ENCODE measurements around the gene CPSF4L. TPM values are rescaled to one million over a fixed set of nuclear protein-coding genes. Genes with fewer than 3 reads are reported as not detected.

Gene CPSF4L
- total and polyA plus RNA-seq, 7 experiments from 2014 or later = not detected

DNA sequence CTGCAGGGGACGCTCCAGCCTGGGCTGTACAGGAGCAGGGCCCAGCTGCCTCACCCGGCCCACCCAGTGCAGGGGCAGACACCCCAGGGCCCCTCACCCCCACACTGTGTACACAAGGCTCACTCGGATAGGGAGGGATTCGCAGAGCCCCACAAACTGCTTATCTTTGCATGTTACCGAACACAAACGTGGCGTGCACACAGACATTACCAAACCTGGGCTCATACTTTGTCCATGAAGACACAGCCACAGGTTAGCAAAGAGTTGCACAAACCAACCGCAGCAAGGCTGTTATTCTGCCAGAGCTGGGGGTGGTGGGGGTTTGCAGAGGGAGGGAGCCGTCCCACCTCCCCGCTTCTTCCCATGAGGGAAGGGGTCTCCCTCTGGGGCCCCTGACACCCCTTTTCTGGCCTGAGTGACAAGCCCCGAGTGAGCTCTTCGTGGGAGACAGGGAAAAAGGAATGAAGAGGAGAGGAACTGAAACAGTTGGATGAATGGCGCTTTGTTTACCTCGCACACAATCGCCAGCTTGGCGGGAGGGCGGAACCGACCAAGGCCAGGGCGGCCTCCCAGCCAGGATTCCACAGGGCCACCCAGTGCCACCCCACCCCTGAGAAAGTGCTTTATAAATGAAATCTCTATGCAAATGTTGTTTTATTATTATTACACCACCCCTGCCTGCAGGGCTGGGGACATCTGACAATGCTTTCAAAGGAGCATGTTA is 434 bp upstream of the CPSF4L start:
- Mint-ChIP-seq H3K4me3 (no peak overlapping the region), H3K36me3 (no peaks in the 10 kb centered on the region), H3K27ac (no peak overlapping the region), H3K4me1 (no peaks in the 10 kb centered on the region), H3K27me3 (no peaks in the 10 kb centered on the region), H3K9me3 (no peaks in the 10 kb centered on the region)
- Histone ChIP-seq H3K4me1 (ENCODE audit: control insufficient read depth in 2 of 2, insufficient read depth in 2 of 2, low read length in 2 of 2) (no peaks in the 10 kb centered on the region), H3K36me3 (ENCODE audit: control insufficient read depth in 2 of 3, insufficient read depth in 3 of 3, low read length in 3 of 3) (no peaks in the 10 kb centered on the region), H3K27me3 (ENCODE audit: control insufficient read depth in 2 of 2, insufficient read depth in 2 of 2, low read length in 2 of 2) (no peaks in the 10 kb centered on the region), H3K9me3 (ENCODE audit: control insufficient read depth in 2 of 3, low read length in 3 of 3) (no peaks in the 10 kb centered on the region), H3K27ac (ENCODE audit: low read depth, low read length) (no peak overlapping the region), H3K4me3 (ENCODE audit: low read length) (no peak overlapping the region)
- no peak for ATAC-seq
- DNase-seq = no peak
- intact Hi-C loops (cut with micrococcal nuclease) = no loop called here
- ChIA-PET POLR2A (no interaction called here), CTCF (no interaction called here)

DNA sequence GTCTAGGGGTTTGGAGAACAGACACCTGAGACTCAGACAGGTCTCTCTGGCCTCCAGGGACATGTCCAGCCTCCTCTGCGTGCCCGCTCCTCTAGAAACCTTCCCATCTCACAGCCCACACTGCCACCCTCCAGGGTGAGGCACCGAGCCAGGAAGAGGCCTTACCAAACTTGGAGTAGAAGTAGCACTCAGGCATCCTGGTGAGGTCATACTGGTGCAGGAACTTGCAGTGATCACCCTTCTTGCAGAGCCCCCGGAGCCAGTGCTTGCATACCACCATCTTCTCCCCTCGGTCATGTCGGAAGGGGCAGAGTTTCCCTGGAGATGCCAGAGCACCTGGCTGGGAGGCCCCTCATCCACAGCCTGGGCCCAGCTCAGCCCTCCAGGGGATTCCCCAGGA is 4.2 kb downstream of the CPSF4L start:
- intact Hi-C loops (cut with micrococcal nuclease) = loop anchor here in 1 of 2 donors (5.0 kb wide), 1 partner anchor 530 kb away; no protein-coding TSS in a partner anchor
- ChIA-PET POLR2A (no interaction called here), CTCF (interaction anchor here (0.7 kb wide), 1 partner anchor 1534 kb away, joined by 3 read pairs; no protein-coding TSS in a partner anchor)
- Mint-ChIP-seq H3K4me1 (peaks cover 0 to 4% (median 0%) of the 10 kb centered on the region in 7 donors), H3K4me3 (no peak overlapping the region), H3K9me3 (no peaks in the 10 kb centered on the region), H3K27ac (no peak overlapping the region), H3K36me3 (no peaks in the 10 kb centered on the region), H3K27me3 (no peaks in the 10 kb centered on the region)
- ATAC-seq (no peak), DNase-seq (no peak)
- Histone ChIP-seq H3K27me3 (ENCODE audit: control insufficient read depth in 2 of 2, insufficient read depth in 2 of 2, low read length in 2 of 2) (no peaks in the 10 kb centered on the region), H3K9me3 (ENCODE audit: control insufficient read depth in 2 of 3, low read length in 3 of 3) (no peaks in the 10 kb centered on the region), H3K4me3 (ENCODE audit: low read length) (no peak overlapping the region), H3K27ac (ENCODE audit: low read depth, low read length) (no peak overlapping the region), H3K4me1 (ENCODE audit: control insufficient read depth in 2 of 2, insufficient read depth in 2 of 2, low read length in 2 of 2) (no peaks in the 10 kb centered on the region), H3K36me3 (ENCODE audit: control insufficient read depth in 2 of 3, insufficient read depth in 3 of 3, low read length in 3 of 3) (no peaks in the 10 kb centered on the region)

DNA sequence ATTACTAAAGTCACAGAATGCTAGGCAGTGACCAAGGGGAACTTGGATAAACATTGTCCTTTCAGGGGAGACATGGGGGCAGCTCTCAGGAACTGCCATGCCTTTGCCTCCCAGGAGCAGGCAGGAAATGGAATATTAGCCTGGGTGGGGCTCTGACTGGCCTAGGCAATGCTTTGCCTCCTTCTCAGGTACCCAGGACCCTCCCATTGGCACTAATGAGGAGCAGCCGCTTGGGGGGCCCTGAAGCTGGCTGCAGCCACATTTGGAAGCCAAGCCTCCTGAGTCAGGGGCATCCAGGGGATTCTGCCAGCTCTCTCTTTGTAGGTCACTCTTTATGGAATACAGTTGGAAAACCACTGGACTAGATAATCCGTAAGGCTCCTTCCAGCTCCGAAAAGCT is 5.5 kb downstream of the CPSF4L start:
- intact Hi-C loops (cut with micrococcal nuclease) = loop anchor here in 1 of 2 donors (1.0 to 5.0 kb wide), 2 partner anchors 114 to 529 kb away; no protein-coding TSS in a partner anchor
- H3K27ac ChIP-seq (ENCODE audit: low read depth, low read length) = no peak overlapping the region
- no peak for ATAC-seq
- no peaks in the 10 kb centered on the region for H3K27me3 Mint-ChIP-seq
- H3K36me3 ChIP-seq (ENCODE audit: control insufficient read depth in 2 of 3, insufficient read depth in 3 of 3, low read length in 3 of 3) = no peaks in the 10 kb centered on the region
- ChIA-PET CTCF (interaction anchor here (1.1 to 4.6 kb wide), 5 partner anchors 62 to 529 kb away, joined by 3 to 43 read pairs (median 3); no protein-coding TSS in a partner anchor), POLR2A (interaction anchor here (0.9 kb wide), 1 partner anchor 113 kb away, joined by 3 read pairs; no protein-coding TSS in a partner anchor)
- DNase-seq = no peak
- H3K4me3 Mint-ChIP-seq = no peak overlapping the region
- no peaks in the 10 kb centered on the region for H3K27me3 ChIP-seq (ENCODE audit: control insufficient read depth in 2 of 2, insufficient read depth in 2 of 2, low read length in 2 of 2)
- H3K9me3 ChIP-seq (ENCODE audit: control insufficient read depth in 2 of 3, low read length in 3 of 3) = no peaks in the 10 kb centered on the region
- no peaks in the 10 kb centered on the region for H3K4me1 ChIP-seq (ENCODE audit: control insufficient read depth in 2 of 2, insufficient read depth in 2 of 2, low read length in 2 of 2)
- no peaks in the 10 kb centered on the region for H3K36me3 Mint-ChIP-seq
- no peak overlapping the region for H3K4me3 ChIP-seq (ENCODE audit: low read length)
- peaks cover 0 to 4% (median 0%) of the 10 kb centered on the region in 7 donors for H3K4me1 Mint-ChIP-seq
- no peaks in the 10 kb centered on the region for H3K9me3 Mint-ChIP-seq
- no peak overlapping the region for H3K27ac Mint-ChIP-seq

DNA sequence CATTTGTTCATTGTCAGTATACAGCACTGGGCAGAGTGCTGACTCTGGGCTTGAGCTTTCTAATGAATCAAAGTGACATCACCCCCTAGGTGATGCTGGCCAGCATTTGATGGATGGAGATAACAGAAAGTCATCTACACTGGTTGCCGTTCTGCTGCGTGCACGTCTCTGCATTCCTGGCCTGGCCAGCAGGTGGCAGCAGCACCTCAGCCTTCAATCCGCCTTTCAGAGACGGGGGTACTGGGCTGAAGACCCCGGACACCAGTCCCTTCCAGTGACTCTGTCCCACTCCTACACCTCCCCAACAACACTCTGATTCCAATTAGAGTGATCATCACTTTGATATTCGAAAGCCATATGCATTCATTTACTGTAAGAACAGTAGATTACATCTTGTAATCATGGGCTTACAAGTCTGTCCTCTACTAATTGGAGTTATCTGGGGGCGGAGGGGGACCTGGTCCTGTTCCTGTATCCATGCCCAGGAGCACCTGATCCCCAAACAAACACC is 6.0 kb downstream of the CPSF4L start:
- Mint-ChIP-seq H3K9me3 (no peaks in the 10 kb centered on the region), H3K27ac (no peak overlapping the region), H3K4me3 (no peak overlapping the region), H3K36me3 (no peaks in the 10 kb centered on the region), H3K4me1 (peaks cover 0 to 4% (median 0%) of the 10 kb centered on the region in 7 donors), H3K27me3 (no peaks in the 10 kb centered on the region)
- peak in 7 of 9 donors; percentile 38 to 63 (median 48) for DNase-seq
- Histone ChIP-seq H3K4me3 (ENCODE audit: low read length) (no peak overlapping the region), H3K9me3 (ENCODE audit: control insufficient read depth in 2 of 3, low read length in 3 of 3) (no peaks in the 10 kb centered on the region), H3K27ac (ENCODE audit: low read depth, low read length) (no peak overlapping the region), H3K4me1 (ENCODE audit: control insufficient read depth in 2 of 2, insufficient read depth in 2 of 2, low read length in 2 of 2) (no peaks in the 10 kb centered on the region), H3K27me3 (ENCODE audit: control insufficient read depth in 2 of 2, insufficient read depth in 2 of 2, low read length in 2 of 2) (no peaks in the 10 kb centered on the region), H3K36me3 (ENCODE audit: control insufficient read depth in 2 of 3, insufficient read depth in 3 of 3, low read length in 3 of 3) (no peaks in the 10 kb centered on the region)
- ATAC-seq = peak; percentile 75
- CTCF ChIA-PET = interaction anchor here (0.6 to 4.6 kb wide), 9 partner anchors 10 to 529 kb away, joined by 3 to 43 read pairs (median 5); no protein-coding TSS in a partner anchor
- intact Hi-C loops (cut with micrococcal nuclease) = loop anchor here (1.0 to 5.0 kb wide), 5 partner anchors 64 to 698 kb away; no protein-coding TSS in a partner anchor
- POLR2A ChIA-PET = interaction anchor here (0.5 to 0.9 kb wide), 3 partner anchors 36 to 113 kb away, joined by 3 to 7 read pairs (median 4); no protein-coding TSS in a partner anchor

DNA sequence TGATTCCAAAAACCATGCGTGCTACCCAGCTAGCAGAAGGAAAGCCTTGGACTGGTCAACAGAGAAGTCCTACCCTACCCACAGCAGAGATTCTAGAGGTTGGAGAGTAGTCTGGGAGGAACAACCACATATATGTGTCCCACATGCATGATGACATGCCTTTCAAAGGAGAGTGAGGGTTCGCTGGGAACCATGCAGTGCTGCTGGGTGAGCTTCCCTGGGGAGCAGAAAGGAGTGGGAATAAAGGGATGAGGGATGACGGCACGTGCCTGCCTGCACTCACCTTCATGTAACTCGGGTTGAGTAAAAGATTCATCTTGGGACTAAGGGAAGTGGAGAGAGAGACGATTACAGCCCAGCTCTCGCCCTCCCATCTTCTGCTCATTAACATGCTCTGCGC is 9.8 kb downstream of the CPSF4L start:
- ChIA-PET CTCF (no interaction called here), POLR2A (no interaction called here)
- Histone ChIP-seq H3K4me3 (ENCODE audit: low read length) (no peak overlapping the region), H3K27me3 (ENCODE audit: control insufficient read depth in 2 of 2, insufficient read depth in 2 of 2, low read length in 2 of 2) (no peaks in the 10 kb centered on the region), H3K9me3 (ENCODE audit: control insufficient read depth in 2 of 3, low read length in 3 of 3) (no peaks in the 10 kb centered on the region), H3K27ac (ENCODE audit: low read depth, low read length) (no peak overlapping the region), H3K36me3 (ENCODE audit: control insufficient read depth in 2 of 3, insufficient read depth in 3 of 3, low read length in 3 of 3) (peaks cover 0 to 9% (median 0%) of the 10 kb centered on the region in 3 experiments), H3K4me1 (ENCODE audit: control insufficient read depth in 2 of 2, insufficient read depth in 2 of 2, low read length in 2 of 2) (no peaks in the 10 kb centered on the region)
- ATAC-seq = no peak
- H3K27me3 Mint-ChIP-seq = no peaks in the 10 kb centered on the region
- H3K27ac Mint-ChIP-seq = no peak overlapping the region
- H3K9me3 Mint-ChIP-seq = no peaks in the 10 kb centered on the region
- peaks cover 0 to 4% (median 2%) of the 10 kb centered on the region in 5 donors for H3K36me3 Mint-ChIP-seq
- DNase-seq = no peak
- peaks cover 0 to 4% (median 0%) of the 10 kb centered on the region in 7 donors for H3K4me1 Mint-ChIP-seq
- no peak overlapping the region for H3K4me3 Mint-ChIP-seq
- intact Hi-C loops (cut with micrococcal nuclease) = no loop called here

DNA sequence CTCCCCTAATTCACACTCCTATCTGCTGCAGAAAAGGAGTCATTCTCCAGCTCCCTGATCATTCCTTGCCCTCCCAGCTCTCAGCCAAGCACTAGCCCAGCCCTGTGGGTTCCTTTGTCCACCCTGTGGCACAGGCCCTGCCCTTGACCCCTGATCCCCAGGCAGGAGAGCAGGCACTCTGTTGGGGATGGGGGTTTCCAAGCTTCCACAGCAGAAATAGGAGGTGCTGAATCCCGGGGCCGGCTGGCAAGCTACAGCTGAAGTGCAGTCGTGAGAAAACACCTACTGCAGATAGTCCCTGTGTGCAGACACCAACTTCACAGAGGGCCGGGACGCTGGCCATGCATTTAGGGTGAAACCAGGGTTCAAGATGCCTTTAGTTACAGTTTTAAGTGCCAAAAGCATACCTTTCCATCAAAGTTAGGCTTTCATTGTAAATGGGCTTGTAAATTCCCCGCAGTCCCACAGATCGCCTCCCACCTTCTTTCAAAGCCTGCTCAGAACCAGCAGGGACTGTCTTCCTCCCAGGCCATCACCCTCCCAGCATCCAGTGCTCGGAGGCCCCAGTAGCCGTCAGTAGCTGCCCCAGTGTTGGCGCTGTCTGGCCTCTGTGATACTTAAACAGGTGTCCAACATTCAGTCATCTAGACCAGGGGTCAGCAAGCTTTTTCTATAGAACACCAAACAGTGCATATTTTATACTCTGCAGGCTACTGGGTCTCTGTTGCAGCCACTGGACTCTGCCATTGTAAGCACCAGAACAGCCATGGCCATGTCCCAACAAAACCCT is 10.6 kb downstream of the CPSF4L start:
- ChIA-PET POLR2A (no interaction called here), CTCF (interaction anchor here (1.1 to 1.3 kb wide), 3 partner anchors 62 to 524 kb away, joined by 3 to 4 read pairs (median 3); no protein-coding TSS in a partner anchor)
- Mint-ChIP-seq H3K27me3 (no peaks in the 10 kb centered on the region), H3K36me3 (peaks cover 0 to 6% (median 4%) of the 10 kb centered on the region in 5 donors), H3K4me1 (peaks cover 0 to 4% (median 0%) of the 10 kb centered on the region in 7 donors), H3K27ac (peak overlapping the region in 2 of 9 donors; percentile 5 to 18), H3K4me3 (no peak overlapping the region), H3K9me3 (no peaks in the 10 kb centered on the region)
- no peak overlapping the region for H3K27ac ChIP-seq (ENCODE audit: low read depth, low read length)
- no peaks in the 10 kb centered on the region for H3K4me1 ChIP-seq (ENCODE audit: control insufficient read depth in 2 of 2, insufficient read depth in 2 of 2, low read length in 2 of 2)
- no peak overlapping the region for H3K4me3 ChIP-seq (ENCODE audit: low read length)
- no peaks in the 10 kb centered on the region for H3K27me3 ChIP-seq (ENCODE audit: control insufficient read depth in 2 of 2, insufficient read depth in 2 of 2, low read length in 2 of 2)
- DNase-seq = no peak
- no peak for ATAC-seq
- H3K36me3 ChIP-seq (ENCODE audit: control insufficient read depth in 2 of 3, insufficient read depth in 3 of 3, low read length in 3 of 3) = peaks cover 0 to 11% (median 0%) of the 10 kb centered on the region in 3 experiments
- intact Hi-C loops (cut with micrococcal nuclease) = no loop called here
- no peaks in the 10 kb centered on the region for H3K9me3 ChIP-seq (ENCODE audit: control insufficient read depth in 2 of 3, low read length in 3 of 3)

All from naive thymus-derived CD4-positive, alpha-beta T cell (primary cell).